SU-DHL-6 (cell line): ENCODE data around the gene CEP350.
A peak's percentile ranks its signal among the peaks of the same experiment; 100 is the strongest.

Experiments
- H2AFZ ChIP-seq: fragments of 200-600 bp; sonication (generic); 2 replicates; pipeline ENCODE4 v1.6.1; 2014; ENCODE audit warnings: low read depth, mild to moderate bottlenecking, moderate library complexity, mixed read lengths, antibody characterized with exemption, low read length; ENCODE audit not compliant: severe bottlenecking
- H3F3A ChIP-seq: fragments of 200-600 bp; shearing (Covaris generic); 2 replicates; pipeline ENCODE4 v1.6.0; 2016; ENCODE audit warnings: antibody characterized with exemption, mild to moderate bottlenecking; ENCODE audit not compliant: insufficient read depth
- H3K27ac ChIP-seq: fragments of 200-600 bp; sonication (generic); 2 replicates; pipeline ENCODE4 v1.5.1; 2016; ENCODE audit warnings: low read depth, mild to moderate bottlenecking, low read length, moderate library complexity, mixed read lengths
- H3K27me3 ChIP-seq: fragments of 200-600 bp; sonication (generic), shearing (Covaris generic); 2 replicates; pipeline ENCODE4 v1.6.0; 2014; ENCODE audit warnings: mild to moderate bottlenecking, low read length
- H3K36me3 ChIP-seq: fragments of 200-600 bp; sonication (generic); 2 replicates; pipeline ENCODE4 v1.6.1; 2014; ENCODE audit warnings: mild to moderate bottlenecking, low read length, mixed read lengths
- H3K4me2 ChIP-seq: fragments of 300-600, 200-600 bp; shearing (Covaris generic), sonication (generic); 2 replicates; pipeline ENCODE4 v1.6.0; 2014; ENCODE audit warnings: low read length, low read depth, mild to moderate bottlenecking; ENCODE audit not compliant: poor library complexity, severe bottlenecking
- H3K4me3 ChIP-seq: fragments of 200-600 bp; sonication (generic); 2 replicates; pipeline ENCODE4 v1.5.1; 2014; ENCODE audit warnings: antibody characterized with exemption, low read length, mild to moderate bottlenecking, mixed read lengths; ENCODE audit not compliant: insufficient read depth, poor library complexity, severe bottlenecking
- H3K79me2 ChIP-seq: fragments of 200-600 bp; sonication (generic); 2 replicates; pipeline ENCODE4 v1.6.1; 2014; ENCODE audit warnings: mild to moderate bottlenecking, low read length, moderate library complexity; ENCODE audit not compliant: insufficient read depth
- H3K9ac ChIP-seq: fragments of 200-600 bp; sonication (generic); 2 replicates; pipeline ENCODE4 v1.7.0; 2014; ENCODE audit warnings: mild to moderate bottlenecking, low read length
- H3K9me2 ChIP-seq: fragments of 200-600 bp; sonication (generic); replicated peaks from 2 replicates; pipeline ENCODE4 v1.6.1; 2014; ENCODE audit warnings: low read length; ENCODE audit not compliant: insufficient read depth
- H3K9me3 ChIP-seq: fragments of 200-600 bp; sonication (generic); 2 replicates; pipeline ENCODE4 v1.6.1; 2014; ENCODE audit warnings: low read length, mixed read lengths; ENCODE audit not compliant: insufficient read depth
- H4K20me1 ChIP-seq: fragments of 200-600 bp; sonication (generic); 2 replicates; pipeline ENCODE4 v1.6.1; 2014; ENCODE audit warnings: low read depth, mild to moderate bottlenecking, antibody characterized with exemption, low read length, moderate library complexity, mixed read lengths
- EZH2phosphoT487 ChIP-seq: fragments of 200-600 bp; sonication (generic), shearing (Covaris generic); conservative IDR thresholded peaks from 2 replicates; pipeline ENCODE4 v1.6.1; 2018; ENCODE audit warnings: mild to moderate bottlenecking, antibody characterized with exemption, low read length, moderate library complexity, mixed read lengths
- TF ChIP-seq, protein P1 (sequence below): fragments of 200-600 bp; sonication (generic); IDR thresholded peaks from one replicate; pipeline ENCODE4 v1.5.1; 2017; ENCODE audit warnings: antibody characterized with exemption, mild to moderate bottlenecking, low read length, moderate library complexity; ENCODE audit not compliant: insufficient read depth, poor library complexity, severe bottlenecking

The CEP350 gene

DNA sequence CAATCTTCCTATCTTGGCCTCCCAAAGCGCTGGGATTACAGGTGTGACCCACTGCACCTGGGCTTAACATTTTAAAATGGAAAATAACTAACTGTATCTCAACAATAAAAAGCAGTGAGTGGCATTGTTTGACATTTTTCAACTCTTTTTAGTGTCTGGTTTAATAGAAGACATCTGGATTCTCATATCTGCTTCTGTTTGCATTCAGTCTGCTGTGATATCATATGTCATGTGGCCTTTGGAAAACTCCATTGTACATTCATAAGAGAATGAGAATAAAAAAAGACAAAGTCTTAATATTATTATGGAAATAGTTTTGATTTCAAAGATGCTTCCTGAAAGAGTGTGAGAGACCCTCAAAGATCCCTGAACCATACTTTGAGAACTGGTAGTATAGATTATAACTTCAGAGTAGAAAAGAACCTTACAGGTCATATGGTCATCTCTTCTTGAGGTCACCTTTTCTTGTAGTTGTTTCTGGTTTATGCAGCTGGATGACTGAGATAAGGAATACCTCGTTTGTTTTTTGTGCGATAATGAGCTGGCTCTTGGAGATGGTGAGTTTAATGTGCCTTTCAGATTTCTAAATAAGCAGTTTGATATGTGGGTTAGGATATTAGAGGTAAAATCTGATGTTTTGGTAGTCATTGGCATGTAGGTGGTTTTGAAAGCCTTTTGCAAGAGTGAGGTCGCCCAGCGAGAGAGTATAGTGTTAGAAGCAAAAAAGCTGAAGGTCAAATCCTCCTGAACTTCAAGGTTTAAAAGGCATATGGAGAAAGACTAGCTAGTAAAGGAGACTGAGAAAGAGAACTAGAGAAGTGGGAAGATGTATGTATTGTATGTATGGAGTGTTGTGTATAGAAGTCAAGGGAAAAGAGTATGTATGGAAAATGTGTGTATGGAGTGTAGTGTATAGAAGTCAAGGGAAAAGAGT, 17.2 kb downstream of the CEP350 start:
- Histone ChIP-seq H3K9ac (no peak overlapping the region), H3K27ac (no peak overlapping the region), H2AFZ (no peak overlapping the region), H4K20me1 (peaks cover 16% of the 10 kb centered on the region; the same call in 1 of the 2 replicates), H3K4me3 (no peak overlapping the region), H3K36me3 (peaks cover 5% of the 10 kb centered on the region), H3K79me2 (peaks cover 94% of the 10 kb centered on the region), H3K9me3 (peaks cover 4% of the 10 kb centered on the region; the same call in 1 of the 2 replicates), H3K27me3 (no peaks in the 10 kb centered on the region), H3K4me2 (no peak overlapping the region), H3F3A (peaks cover 2% of the 10 kb centered on the region; the same call in 1 of the 2 replicates), H3K9me2 (no peaks in the 10 kb centered on the region)
- no peak for TF ChIP-seq EZH2phosphoT487
- TF ChIP-seq, protein P1, sequence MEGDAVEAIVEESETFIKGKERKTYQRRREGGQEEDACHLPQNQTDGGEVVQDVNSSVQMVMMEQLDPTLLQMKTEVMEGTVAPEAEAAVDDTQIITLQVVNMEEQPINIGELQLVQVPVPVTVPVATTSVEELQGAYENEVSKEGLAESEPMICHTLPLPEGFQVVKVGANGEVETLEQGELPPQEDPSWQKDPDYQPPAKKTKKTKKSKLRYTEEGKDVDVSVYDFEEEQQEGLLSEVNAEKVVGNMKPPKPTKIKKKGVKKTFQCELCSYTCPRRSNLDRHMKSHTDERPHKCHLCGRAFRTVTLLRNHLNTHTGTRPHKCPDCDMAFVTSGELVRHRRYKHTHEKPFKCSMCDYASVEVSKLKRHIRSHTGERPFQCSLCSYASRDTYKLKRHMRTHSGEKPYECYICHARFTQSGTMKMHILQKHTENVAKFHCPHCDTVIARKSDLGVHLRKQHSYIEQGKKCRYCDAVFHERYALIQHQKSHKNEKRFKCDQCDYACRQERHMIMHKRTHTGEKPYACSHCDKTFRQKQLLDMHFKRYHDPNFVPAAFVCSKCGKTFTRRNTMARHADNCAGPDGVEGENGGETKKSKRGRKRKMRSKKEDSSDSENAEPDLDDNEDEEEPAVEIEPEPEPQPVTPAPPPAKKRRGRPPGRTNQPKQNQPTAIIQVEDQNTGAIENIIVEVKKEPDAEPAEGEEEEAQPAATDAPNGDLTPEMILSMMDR = no peak

DNA sequence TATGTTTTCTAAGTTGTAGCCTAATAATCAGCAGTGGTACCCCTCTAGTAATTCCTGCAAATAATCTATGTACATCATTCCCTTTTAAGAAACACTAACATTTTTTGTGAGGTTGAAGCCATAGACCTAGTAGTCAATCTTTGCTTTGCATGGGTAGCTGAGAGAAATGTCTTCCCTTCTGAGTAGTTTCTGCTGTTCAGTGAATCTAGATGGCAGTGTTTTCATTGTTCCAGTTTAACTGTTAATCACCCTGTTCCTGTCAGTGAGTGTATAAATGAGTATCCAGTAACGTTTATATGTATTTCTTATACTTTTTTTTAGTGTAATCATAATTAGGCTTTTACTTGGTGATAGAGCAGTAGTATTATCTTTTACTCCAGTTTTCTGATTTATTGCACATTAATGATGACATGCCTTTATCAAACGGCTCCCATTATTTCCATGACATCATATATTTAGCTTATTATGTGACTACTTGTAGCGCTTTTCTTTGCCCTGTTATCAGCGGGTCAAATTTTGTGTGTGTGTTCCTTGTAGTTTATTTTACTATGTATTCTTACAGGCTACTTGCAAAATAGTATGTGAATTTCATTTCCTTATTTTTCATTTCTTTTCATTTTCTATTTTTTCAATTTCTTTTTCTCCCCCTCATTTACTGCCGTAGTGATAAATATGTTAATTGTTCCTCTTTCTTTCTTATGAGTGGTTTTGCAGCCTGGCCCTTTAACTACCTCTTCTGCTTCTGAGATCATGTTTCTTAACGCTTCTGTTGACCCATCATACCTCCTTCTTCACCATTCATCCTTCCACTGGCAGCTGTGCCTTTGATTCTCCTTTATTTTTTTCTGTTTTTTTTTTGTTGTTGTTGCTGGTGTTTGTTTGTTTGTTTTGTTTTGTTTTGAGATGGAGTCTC, 18.8 kb downstream of the CEP350 start:
- Histone ChIP-seq H3F3A (peaks cover 12% of the 10 kb centered on the region; the same call in 1 of the 2 replicates), H2AFZ (no peak overlapping the region), H3K36me3 (no peaks in the 10 kb centered on the region), H3K9ac (no peak overlapping the region), H3K79me2 (peaks cover 93% of the 10 kb centered on the region), H3K27ac (no peak overlapping the region), H3K27me3 (no peaks in the 10 kb centered on the region), H3K9me3 (no peaks in the 10 kb centered on the region), H3K4me2 (peak overlapping the region; percentile 22), H3K9me2 (no peaks in the 10 kb centered on the region), H4K20me1 (peaks cover 16% of the 10 kb centered on the region; the same call in 1 of the 2 replicates), H3K4me3 (no peak overlapping the region)
- TF ChIP-seq, protein P1 = no peak
- no peak for TF ChIP-seq EZH2phosphoT487

DNA sequence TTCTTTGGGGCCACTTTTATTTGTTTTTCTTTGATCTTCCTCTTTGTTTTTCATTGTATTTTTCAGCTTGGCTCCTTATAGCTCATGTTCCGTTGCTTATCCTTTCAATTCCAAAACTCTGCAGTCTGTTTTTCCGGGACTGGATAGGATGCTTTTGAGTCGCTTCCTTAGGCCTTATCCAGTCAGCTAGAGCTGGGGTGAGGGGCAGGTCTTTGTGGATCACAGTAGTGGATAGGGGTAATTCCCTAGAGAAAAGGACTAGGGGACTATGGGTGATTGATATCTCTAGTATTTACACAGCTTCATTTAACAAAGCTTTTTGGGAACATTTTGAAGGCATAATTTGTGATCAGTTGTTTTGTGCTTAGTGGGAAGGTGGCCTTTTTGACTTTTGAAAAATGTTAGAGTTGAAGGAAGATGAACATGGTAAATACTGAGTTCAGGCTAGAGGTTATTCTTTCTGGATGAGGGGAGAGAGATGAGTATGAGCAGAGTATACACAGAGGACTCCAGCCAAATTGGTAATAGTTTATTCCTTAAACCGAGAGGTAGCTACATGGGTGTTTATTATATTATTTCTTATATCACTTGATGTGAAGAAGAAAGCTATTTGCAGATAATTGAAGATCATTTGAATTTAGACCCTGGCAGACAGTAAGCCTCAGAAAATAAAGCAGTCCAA, 22.5 kb downstream of the CEP350 start:
- no peaks in the 10 kb centered on the region for H3K27me3 ChIP-seq
- no peak overlapping the region for H3K27ac ChIP-seq
- no peaks in the 10 kb centered on the region for H3K9me2 ChIP-seq
- H3K4me3 ChIP-seq = no peak overlapping the region
- no peak overlapping the region for H3K9ac ChIP-seq
- peaks cover 14% of the 10 kb centered on the region; the same call in 1 of the 2 replicates for H3F3A ChIP-seq
- no peaks in the 10 kb centered on the region for H3K9me3 ChIP-seq
- no peak overlapping the region for H3K4me2 ChIP-seq
- TF ChIP-seq EZH2phosphoT487 = no peak
- TF ChIP-seq, protein P1 = no peak
- peaks cover 96% of the 10 kb centered on the region for H3K79me2 ChIP-seq
- peaks cover 20% of the 10 kb centered on the region; the same call in 1 of the 2 replicates for H4K20me1 ChIP-seq
- H2AFZ ChIP-seq = no peak overlapping the region
- 0 out of 2 replicates have a peak, but pooled peaks cover 2% of the 10 kb centered on the region for H3K36me3 ChIP-seq
